ENCODE measurements around the gene CHST7.

Gene CHST7

DNA sequence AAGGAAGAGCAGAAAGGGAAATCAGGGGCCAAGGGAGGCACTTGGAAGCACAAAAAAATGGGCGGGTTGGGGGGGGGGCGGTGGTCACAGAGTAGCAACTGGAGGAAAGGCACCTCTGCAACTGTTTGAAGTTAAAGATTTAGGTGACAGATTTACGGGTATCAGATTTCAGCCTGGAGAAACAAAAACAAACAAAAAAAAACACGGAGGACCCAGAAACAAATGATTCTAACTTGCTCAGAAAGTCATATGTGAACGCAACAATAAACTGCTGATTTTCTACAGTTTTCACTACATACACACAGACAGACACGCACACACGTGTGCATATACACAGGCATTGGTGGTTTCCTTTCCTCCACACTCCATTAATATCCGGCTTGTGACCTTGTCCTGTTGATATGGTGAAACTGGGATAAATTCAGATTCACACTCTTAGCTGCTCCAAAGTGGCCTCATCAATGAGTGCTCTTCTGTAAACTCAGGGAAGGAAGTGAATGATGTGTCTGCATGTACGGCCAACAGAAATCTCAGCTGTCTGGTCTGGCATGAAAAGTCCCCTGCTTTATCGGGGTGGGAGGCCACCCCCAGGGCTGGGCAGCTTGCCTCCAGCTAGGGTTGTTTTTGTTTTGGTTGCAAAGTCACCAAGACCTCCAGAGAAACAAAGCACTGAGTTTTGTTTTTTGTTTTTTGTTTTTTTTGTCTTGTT, 54.3 kb downstream of the CHST7 start:
- TF ChIP-seq, protein P1, sequence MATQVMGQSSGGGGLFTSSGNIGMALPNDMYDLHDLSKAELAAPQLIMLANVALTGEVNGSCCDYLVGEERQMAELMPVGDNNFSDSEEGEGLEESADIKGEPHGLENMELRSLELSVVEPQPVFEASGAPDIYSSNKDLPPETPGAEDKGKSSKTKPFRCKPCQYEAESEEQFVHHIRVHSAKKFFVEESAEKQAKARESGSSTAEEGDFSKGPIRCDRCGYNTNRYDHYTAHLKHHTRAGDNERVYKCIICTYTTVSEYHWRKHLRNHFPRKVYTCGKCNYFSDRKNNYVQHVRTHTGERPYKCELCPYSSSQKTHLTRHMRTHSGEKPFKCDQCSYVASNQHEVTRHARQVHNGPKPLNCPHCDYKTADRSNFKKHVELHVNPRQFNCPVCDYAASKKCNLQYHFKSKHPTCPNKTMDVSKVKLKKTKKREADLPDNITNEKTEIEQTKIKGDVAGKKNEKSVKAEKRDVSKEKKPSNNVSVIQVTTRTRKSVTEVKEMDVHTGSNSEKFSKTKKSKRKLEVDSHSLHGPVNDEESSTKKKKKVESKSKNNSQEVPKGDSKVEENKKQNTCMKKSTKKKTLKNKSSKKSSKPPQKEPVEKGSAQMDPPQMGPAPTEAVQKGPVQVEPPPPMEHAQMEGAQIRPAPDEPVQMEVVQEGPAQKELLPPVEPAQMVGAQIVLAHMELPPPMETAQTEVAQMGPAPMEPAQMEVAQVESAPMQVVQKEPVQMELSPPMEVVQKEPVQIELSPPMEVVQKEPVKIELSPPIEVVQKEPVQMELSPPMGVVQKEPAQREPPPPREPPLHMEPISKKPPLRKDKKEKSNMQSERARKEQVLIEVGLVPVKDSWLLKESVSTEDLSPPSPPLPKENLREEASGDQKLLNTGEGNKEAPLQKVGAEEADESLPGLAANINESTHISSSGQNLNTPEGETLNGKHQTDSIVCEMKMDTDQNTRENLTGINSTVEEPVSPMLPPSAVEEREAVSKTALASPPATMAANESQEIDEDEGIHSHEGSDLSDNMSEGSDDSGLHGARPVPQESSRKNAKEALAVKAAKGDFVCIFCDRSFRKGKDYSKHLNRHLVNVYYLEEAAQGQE (IDR thresholded peaks at IDR 0.05; ENCODE audit: insufficient replicate concordance, low read depth), result no peak
- TF ChIP-seq GABPA (IDR thresholded peaks at IDR 0.05; ENCODE audit: low read depth), result no peak
- no peak for TF ChIP-seq POLR2AphosphoS5 (IDR thresholded peaks at IDR 0.05; ENCODE audit: low read depth)
- TF ChIP-seq, protein P2, sequence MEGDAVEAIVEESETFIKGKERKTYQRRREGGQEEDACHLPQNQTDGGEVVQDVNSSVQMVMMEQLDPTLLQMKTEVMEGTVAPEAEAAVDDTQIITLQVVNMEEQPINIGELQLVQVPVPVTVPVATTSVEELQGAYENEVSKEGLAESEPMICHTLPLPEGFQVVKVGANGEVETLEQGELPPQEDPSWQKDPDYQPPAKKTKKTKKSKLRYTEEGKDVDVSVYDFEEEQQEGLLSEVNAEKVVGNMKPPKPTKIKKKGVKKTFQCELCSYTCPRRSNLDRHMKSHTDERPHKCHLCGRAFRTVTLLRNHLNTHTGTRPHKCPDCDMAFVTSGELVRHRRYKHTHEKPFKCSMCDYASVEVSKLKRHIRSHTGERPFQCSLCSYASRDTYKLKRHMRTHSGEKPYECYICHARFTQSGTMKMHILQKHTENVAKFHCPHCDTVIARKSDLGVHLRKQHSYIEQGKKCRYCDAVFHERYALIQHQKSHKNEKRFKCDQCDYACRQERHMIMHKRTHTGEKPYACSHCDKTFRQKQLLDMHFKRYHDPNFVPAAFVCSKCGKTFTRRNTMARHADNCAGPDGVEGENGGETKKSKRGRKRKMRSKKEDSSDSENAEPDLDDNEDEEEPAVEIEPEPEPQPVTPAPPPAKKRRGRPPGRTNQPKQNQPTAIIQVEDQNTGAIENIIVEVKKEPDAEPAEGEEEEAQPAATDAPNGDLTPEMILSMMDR (IDR thresholded peaks at IDR 0.05; ENCODE audit: insufficient read depth, low read length), result no peak
- no peak for TF ChIP-seq SPI1 (IDR thresholded peaks at IDR 0.05; ENCODE audit: borderline replicate concordance, low read depth)
- peak overlapping the region; percentile 75 for H3K27ac ChIP-seq (replicated peaks)
- no peak overlapping the region for H3K4me3 ChIP-seq (replicated peaks; ENCODE audit: insufficient read depth, low read length)
- DNase-seq (ENCODE audit: low read depth in 1 of 2, low spot score in 1 of 2), result no peak
- H3K27me3 ChIP-seq (ENCODE audit: insufficient read depth, poor library complexity, severe bottlenecking), result no peaks in the 10 kb centered on the region

DNA sequence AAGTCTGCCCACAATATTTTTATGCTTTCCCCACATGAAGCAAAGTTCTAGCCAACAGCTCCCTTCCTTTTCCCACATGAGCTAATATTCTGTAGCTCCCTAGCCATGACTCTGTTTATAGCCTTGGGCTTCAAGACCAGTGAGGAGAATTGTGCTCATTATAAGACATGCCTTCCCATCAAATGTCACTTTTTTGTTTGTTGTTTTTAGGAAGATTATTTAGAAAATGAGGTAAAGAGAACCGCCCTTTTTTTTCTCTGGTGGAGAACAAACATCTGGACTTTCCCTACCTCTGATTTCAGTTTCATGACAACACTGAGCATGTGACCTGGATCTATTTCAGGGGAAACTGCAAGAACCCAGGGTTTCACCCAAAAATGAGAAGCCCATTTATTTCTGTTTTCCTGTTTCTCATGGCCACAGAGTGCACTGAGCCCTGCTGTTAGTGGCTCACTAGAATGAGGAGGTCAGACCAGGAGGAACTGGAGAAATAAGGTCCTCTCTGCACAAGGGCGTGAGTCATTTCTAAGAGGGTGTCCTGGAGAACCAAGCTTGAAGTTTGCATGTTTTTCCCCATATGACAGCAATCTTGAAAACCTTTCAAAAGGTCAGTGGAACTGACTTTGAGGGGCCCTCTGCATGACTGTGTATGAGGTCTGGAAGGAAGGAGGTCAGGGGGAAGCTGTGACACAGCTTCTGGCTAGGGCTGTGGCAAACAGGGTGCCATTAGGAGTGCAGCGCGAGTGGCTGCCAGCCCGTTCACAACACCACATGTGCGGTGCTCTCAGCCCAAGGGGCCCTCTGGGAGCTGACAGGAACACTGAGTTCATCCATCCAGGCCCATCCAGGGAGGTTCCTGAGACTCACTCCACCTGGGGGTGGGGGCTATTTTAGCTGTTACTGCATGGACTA, 55.2 kb downstream of the CHST7 start:
- peak overlapping the region; percentile 75 for H3K27ac ChIP-seq (replicated peaks)
- DNase-seq (ENCODE audit: low read depth in 1 of 2, low spot score in 1 of 2), result peak; percentile 65 to 72
- no peaks in the 10 kb centered on the region for H3K27me3 ChIP-seq (ENCODE audit: insufficient read depth, poor library complexity, severe bottlenecking)
- no peak overlapping the region for H3K4me3 ChIP-seq (replicated peaks; ENCODE audit: insufficient read depth, low read length)
- TF ChIP-seq GABPA (IDR thresholded peaks at IDR 0.05; ENCODE audit: low read depth), result no peak
- peak; percentile 24; the same call in 1 of the 2 replicates for TF ChIP-seq SPI1 (IDR thresholded peaks at IDR 0.05; ENCODE audit: borderline replicate concordance, low read depth)

DNA sequence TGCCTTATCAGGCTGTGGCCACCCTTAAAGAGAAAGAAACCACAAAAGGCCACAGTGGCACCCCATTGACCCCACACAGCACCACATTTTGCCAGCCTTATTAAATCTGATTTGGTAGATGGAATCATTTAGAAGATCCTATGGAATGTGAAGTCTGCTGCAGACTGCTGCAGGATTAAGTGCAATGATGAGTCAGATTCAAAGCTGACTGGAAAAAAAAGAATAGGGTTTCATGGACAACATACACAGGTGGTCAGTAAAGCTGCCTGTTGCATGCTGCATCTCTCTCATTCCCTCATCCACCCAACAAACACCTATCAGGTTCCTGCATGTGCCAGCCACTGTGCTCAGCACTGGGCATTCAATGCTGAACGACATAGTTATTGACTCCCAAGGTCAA, 56.6 kb downstream of the CHST7 start:
- Histone ChIP-seq H3K4me3 (replicated peaks; ENCODE audit: insufficient read depth, low read length) (no peak overlapping the region), H3K27me3 (ENCODE audit: insufficient read depth, poor library complexity, severe bottlenecking) (no peaks in the 10 kb centered on the region), H3K27ac (replicated peaks) (no peak overlapping the region)
- TF ChIP-seq, protein P1 (IDR thresholded peaks at IDR 0.05; ENCODE audit: insufficient replicate concordance, low read depth), result no peak
- TF ChIP-seq, protein P2 (IDR thresholded peaks at IDR 0.05; ENCODE audit: insufficient read depth, low read length), result no peak
- no peak for DNase-seq (ENCODE audit: low read depth in 1 of 2, low spot score in 1 of 2)

DNA sequence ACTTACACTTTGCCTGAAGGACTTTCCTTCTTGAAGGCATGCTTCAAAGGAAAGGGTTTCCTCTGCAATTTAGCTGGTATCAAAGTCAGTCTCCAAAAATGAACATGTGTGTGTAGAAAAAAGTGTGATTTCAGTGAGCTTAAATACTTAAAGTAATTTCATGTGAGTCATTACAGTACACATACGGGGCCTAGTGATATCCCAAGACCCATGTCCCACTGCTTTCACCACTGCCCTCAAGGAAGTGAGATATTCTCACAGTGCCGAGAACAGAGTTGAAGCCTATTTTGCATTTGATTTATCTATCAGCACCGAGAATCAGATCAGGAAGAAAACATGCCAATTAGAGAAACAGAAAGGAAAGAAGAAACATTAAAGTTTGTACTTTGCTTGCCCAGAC, 61.0 kb downstream of the CHST7 start:
- Histone ChIP-seq H3K27me3 (ENCODE audit: insufficient read depth, poor library complexity, severe bottlenecking) (no peaks in the 10 kb centered on the region), H3K27ac (replicated peaks) (no peak overlapping the region), H3K4me3 (replicated peaks; ENCODE audit: insufficient read depth, low read length) (no peak overlapping the region)
- no peak for DNase-seq (ENCODE audit: low read depth in 1 of 2, low spot score in 1 of 2)
- TF ChIP-seq GABPA (IDR thresholded peaks at IDR 0.05; ENCODE audit: low read depth), result no peak
- TF ChIP-seq, protein P2 (IDR thresholded peaks at IDR 0.05; ENCODE audit: insufficient read depth, low read length), result no peak
- no peak for TF ChIP-seq SPI1 (IDR thresholded peaks at IDR 0.05; ENCODE audit: borderline replicate concordance, low read depth)
- TF ChIP-seq POLR2AphosphoS5 (IDR thresholded peaks at IDR 0.05; ENCODE audit: low read depth), result no peak
- TF ChIP-seq, protein P1 (IDR thresholded peaks at IDR 0.05; ENCODE audit: insufficient replicate concordance, low read depth), result no peak

All from HL-60 (cell line).